ENCODE results near the gene POU2F2.

DNA sequence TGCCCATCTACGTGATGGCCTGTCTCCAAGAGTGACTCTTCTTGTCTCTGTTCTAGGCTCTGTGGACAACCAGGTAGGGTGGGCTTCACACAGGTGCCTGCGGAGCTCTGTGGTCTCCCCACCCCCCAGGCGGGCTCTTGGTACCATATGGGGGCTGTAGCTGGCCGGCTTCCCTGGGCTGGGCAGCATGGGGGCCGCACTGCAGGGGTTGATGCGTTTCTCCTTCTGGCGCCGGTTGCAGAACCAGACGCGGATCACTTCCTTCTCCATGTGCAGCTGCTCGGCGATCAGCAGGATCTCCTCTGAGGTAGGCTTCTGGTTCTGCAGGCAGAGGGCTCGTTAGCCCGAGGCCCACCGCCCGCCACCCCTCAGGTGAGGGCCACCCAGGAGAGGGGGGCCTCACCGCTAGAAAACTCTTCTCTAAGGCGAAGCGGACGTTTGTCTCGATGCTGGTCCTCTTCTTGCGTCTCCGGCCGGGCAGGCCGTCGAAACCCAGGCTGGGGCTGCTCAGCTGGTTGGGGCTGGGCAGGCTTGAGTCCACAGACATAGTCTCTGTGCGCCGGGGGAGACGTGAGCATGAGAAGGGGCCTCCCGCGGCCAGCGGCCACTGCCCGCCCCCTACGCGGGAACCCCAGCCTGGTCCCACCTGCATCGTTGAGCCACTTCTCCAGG, 37.0 kb downstream of the POU2F2 start:
- no peak for TF ChIP-seq ZNF316 (IDR thresholded peaks at IDR 0.05)
- no peak for TF ChIP-seq ZNF830 (CRISPR knock-in tag; IDR thresholded peaks at IDR 0.05)
- TF ChIP-seq YY1 (IDR thresholded peaks at IDR 0.05; ENCODE audit: borderline replicate concordance in 1 of 3, control insufficient read depth in 1 of 3, extremely low read depth in 1 of 3, insufficient read depth in 3 of 3, insufficient read length in 1 of 3, insufficient replicate concordance in 2 of 3, low read depth in 1 of 3, low read length in 2 of 3), result no peak
- no peak for TF ChIP-seq GATA2 (CRISPR knock-in tag; IDR thresholded peaks at IDR 0.05)
- TF ChIP-seq, protein P1, sequence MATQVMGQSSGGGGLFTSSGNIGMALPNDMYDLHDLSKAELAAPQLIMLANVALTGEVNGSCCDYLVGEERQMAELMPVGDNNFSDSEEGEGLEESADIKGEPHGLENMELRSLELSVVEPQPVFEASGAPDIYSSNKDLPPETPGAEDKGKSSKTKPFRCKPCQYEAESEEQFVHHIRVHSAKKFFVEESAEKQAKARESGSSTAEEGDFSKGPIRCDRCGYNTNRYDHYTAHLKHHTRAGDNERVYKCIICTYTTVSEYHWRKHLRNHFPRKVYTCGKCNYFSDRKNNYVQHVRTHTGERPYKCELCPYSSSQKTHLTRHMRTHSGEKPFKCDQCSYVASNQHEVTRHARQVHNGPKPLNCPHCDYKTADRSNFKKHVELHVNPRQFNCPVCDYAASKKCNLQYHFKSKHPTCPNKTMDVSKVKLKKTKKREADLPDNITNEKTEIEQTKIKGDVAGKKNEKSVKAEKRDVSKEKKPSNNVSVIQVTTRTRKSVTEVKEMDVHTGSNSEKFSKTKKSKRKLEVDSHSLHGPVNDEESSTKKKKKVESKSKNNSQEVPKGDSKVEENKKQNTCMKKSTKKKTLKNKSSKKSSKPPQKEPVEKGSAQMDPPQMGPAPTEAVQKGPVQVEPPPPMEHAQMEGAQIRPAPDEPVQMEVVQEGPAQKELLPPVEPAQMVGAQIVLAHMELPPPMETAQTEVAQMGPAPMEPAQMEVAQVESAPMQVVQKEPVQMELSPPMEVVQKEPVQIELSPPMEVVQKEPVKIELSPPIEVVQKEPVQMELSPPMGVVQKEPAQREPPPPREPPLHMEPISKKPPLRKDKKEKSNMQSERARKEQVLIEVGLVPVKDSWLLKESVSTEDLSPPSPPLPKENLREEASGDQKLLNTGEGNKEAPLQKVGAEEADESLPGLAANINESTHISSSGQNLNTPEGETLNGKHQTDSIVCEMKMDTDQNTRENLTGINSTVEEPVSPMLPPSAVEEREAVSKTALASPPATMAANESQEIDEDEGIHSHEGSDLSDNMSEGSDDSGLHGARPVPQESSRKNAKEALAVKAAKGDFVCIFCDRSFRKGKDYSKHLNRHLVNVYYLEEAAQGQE (IDR thresholded peaks at IDR 0.05; ENCODE audit: borderline replicate concordance), result no peak
- TF ChIP-seq, protein P1 (CRISPR knock-in tag; IDR thresholded peaks at IDR 0.05; ENCODE audit: low read depth), result no peak
- no peak for TF ChIP-seq SMARCA5 (IDR thresholded peaks at IDR 0.05)
- no peak for TF ChIP-seq NFIC (IDR thresholded peaks at IDR 0.05)
- TF ChIP-seq, protein P2, sequence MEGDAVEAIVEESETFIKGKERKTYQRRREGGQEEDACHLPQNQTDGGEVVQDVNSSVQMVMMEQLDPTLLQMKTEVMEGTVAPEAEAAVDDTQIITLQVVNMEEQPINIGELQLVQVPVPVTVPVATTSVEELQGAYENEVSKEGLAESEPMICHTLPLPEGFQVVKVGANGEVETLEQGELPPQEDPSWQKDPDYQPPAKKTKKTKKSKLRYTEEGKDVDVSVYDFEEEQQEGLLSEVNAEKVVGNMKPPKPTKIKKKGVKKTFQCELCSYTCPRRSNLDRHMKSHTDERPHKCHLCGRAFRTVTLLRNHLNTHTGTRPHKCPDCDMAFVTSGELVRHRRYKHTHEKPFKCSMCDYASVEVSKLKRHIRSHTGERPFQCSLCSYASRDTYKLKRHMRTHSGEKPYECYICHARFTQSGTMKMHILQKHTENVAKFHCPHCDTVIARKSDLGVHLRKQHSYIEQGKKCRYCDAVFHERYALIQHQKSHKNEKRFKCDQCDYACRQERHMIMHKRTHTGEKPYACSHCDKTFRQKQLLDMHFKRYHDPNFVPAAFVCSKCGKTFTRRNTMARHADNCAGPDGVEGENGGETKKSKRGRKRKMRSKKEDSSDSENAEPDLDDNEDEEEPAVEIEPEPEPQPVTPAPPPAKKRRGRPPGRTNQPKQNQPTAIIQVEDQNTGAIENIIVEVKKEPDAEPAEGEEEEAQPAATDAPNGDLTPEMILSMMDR (IDR thresholded peaks at IDR 0.05 in 2 of 3, conservative IDR thresholded peaks at IDR 0.05 in 1 of 3; ENCODE audit: insufficient read depth in 2 of 3, low read depth in 1 of 3, low read length in 3 of 3), result no peak
- TF ChIP-seq ZBTB7A (IDR thresholded peaks at IDR 0.05; ENCODE audit: borderline replicate concordance, control insufficient read depth, low read depth, low read length), result no peak

Measured in K562 (cell line).